ENCODE data around the gene CD93.

CD93 gene

DNA sequence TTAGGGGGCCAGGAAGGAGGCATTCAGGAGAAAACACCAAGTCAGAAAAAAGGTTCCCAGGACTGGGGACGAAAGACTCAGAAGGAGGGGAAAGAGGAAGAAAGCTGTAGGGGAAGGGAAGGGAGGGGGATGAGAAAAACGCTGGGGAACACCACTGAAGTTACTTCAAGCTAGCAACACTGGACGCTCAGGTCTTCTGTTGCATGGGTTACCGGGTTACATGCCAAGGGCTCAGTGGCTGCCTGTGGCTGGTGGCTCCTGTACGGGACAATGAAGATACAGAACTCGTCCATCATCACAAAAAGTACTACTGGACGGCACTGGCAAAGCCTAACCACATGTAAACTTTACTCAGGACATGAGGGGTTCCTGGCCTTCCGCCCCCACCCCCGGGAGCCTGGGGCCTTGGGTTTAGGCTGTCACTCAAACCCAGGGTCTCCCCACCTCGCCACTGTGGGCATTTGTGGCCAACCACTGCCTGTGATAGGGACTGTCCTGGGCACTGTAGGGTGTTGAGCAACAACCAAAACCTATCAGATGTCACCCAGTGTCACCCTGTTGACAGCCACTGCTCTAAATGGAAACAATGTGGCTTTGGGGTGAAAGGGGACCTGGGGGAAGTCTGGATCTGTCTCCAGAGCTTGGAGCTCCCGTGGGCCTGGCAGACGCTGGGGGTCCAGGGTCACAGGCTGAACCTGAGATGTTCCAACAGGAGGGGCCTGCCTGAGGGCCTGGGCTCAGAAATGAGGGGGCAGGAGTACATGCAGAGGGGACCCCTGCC, 40.3 kb upstream of the CD93 start:
- no peaks in the 10 kb centered on the region for H3K4me1 ChIP-seq (ENCODE audit: insufficient read depth, low read length)
- H3K36me3 ChIP-seq (ENCODE audit: insufficient read depth, low read depth, low read length) = no peaks in the 10 kb centered on the region
- no peak overlapping the region for H3K4me3 ChIP-seq (ENCODE audit: low read length)
- H3K27me3 ChIP-seq (ENCODE audit: insufficient read depth, low read length) = no peaks in the 10 kb centered on the region
- H3K27ac ChIP-seq (ENCODE audit: low read length) = no peak overlapping the region
- no peaks in the 10 kb centered on the region for H3K9me3 ChIP-seq (ENCODE audit: insufficient read depth, low read depth, low read length)
- H3K9ac ChIP-seq (ENCODE audit: low read depth, low read length) = no peak overlapping the region

DNA sequence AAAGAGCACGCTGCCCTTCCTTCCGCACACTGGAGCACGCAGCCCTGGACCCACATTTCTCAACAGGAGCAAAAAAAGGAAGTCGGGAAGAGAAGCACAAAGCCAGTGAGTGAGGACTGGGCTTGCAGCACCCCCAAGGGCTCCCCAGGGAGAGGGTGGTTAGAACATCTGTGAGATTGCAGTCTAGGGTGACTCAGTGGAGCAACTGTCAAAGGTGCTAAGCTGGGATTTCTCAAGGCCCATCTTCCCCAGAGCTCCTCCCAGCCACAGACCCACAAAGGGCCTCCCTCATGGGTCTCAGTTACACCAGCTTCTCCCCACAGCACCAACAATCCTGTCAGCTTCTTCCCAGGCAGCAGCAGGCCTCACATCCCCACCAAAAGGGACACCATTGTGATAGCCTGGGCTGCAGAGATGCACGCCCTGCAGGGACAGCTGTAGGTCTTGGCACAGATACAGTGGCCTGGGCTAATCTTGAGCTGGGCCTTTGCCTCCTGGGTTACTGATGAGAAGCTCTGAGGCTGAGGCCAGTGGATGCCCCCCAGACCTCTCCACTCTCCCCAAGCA, 39.6 kb upstream of the CD93 start:
- Histone ChIP-seq H3K36me3 (ENCODE audit: insufficient read depth, low read depth, low read length) (no peaks in the 10 kb centered on the region), H3K9ac (ENCODE audit: low read depth, low read length) (0 out of 2 replicates have a peak overlapping the region, but pooled peaks have one; percentile 7), H3K4me1 (ENCODE audit: insufficient read depth, low read length) (no peaks in the 10 kb centered on the region), H3K4me3 (ENCODE audit: low read length) (no peak overlapping the region), H3K27me3 (ENCODE audit: insufficient read depth, low read length) (no peaks in the 10 kb centered on the region), H3K9me3 (ENCODE audit: insufficient read depth, low read depth, low read length) (no peaks in the 10 kb centered on the region), H3K27ac (ENCODE audit: low read length) (no peak overlapping the region)

DNA sequence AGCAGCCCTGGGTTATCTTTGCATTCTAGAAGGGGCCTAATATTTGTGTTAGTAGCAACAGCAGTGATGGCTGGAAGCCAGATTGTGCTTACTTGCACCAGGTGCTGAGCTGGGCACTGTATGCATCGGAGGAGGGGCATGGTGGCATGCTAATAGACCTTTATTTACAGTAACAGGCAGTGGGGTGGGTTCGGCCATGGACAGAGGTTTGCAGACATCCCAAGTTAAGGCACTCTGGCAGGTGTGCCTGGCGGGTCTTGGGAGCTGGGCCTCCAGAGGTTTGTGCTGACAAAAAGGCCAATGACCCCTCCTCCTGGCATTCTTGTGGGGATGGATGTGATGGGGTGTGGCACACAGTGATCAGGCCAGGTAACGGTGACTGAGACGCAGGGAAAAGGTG, 39.0 kb upstream of the CD93 start:
- Histone ChIP-seq H3K4me1 (ENCODE audit: insufficient read depth, low read length) (no peaks in the 10 kb centered on the region), H3K9me3 (ENCODE audit: insufficient read depth, low read depth, low read length) (no peaks in the 10 kb centered on the region), H3K36me3 (ENCODE audit: insufficient read depth, low read depth, low read length) (no peaks in the 10 kb centered on the region), H3K4me3 (ENCODE audit: low read length) (no peak overlapping the region), H3K9ac (ENCODE audit: low read depth, low read length) (no peak overlapping the region), H3K27ac (ENCODE audit: low read length) (no peak overlapping the region), H3K27me3 (ENCODE audit: insufficient read depth, low read length) (no peaks in the 10 kb centered on the region)

DNA sequence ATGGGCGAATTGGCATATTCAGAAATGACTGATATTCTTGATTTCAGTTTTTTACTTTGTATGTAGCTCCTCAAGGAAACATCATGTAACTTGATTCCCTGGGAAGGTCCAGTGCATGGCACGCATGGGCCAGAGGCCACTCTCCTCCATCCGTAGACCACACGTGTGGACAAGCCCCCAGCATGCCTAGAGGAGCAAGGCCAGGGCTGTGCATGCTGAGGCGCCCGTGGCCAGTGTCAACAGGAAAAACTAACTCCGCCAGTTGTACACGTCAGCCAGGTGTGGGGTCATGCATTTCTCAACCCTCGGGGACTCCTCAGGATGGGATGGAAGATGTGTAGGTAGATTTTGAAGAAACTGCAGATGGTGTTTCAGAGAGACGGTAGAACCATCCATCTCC, 37.8 kb upstream of the CD93 start:
- Histone ChIP-seq H3K36me3 (ENCODE audit: insufficient read depth, low read depth, low read length) (no peaks in the 10 kb centered on the region), H3K4me3 (ENCODE audit: low read length) (no peak overlapping the region), H3K4me1 (ENCODE audit: insufficient read depth, low read length) (no peaks in the 10 kb centered on the region), H3K9ac (ENCODE audit: low read depth, low read length) (no peak overlapping the region), H3K9me3 (ENCODE audit: insufficient read depth, low read depth, low read length) (no peaks in the 10 kb centered on the region), H3K27ac (ENCODE audit: low read length) (no peak overlapping the region), H3K27me3 (ENCODE audit: insufficient read depth, low read length) (no peaks in the 10 kb centered on the region)

DNA sequence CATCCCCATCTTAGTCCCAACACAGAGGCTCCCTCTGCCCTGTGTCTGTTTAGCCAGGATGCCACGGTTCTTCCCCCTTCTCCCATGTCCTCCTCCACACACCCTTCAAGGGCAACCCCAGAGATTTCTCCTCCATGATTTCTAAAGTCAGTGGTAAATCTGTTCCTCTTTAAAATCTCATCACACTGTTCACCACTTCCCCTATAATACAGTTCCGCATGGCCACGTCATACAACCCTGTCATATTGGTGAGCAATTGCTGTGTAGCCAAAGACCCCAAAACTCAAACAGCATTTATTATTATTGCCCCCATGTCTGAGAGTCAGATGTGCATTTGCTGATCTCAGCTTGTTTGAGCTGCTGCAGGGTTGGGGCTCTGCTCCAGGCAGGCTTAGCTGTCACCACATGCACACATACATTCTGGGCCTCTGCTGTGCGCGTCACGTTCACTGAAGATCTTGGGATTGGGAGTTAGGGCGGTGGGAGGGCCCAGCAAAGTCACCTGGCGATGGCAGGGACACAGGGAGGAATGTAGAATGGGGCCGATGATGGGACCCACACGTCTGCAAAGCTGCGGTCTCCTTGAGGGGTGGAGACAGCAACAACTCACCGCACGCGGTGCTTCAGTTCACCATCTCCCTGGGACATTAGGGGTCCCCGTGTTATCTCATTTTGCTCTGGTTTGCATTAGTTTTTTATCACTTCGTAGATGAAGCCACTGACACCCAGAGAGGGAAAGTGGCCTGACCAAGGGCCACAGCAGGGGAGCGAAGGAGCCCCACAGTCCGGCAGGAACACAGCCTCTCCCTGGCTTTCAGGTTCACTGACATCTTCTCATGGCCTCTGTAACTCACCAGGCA, 36.9 kb upstream of the CD93 start:
- H3K4me3 ChIP-seq (ENCODE audit: low read length) = no peak overlapping the region
- H3K36me3 ChIP-seq (ENCODE audit: insufficient read depth, low read depth, low read length) = no peaks in the 10 kb centered on the region
- H3K9me3 ChIP-seq (ENCODE audit: insufficient read depth, low read depth, low read length) = no peaks in the 10 kb centered on the region
- no peak overlapping the region for H3K27ac ChIP-seq (ENCODE audit: low read length)
- no peaks in the 10 kb centered on the region for H3K27me3 ChIP-seq (ENCODE audit: insufficient read depth, low read length)
- H3K9ac ChIP-seq (ENCODE audit: low read depth, low read length) = no peak overlapping the region
- H3K4me1 ChIP-seq (ENCODE audit: insufficient read depth, low read length) = no peaks in the 10 kb centered on the region

DNA sequence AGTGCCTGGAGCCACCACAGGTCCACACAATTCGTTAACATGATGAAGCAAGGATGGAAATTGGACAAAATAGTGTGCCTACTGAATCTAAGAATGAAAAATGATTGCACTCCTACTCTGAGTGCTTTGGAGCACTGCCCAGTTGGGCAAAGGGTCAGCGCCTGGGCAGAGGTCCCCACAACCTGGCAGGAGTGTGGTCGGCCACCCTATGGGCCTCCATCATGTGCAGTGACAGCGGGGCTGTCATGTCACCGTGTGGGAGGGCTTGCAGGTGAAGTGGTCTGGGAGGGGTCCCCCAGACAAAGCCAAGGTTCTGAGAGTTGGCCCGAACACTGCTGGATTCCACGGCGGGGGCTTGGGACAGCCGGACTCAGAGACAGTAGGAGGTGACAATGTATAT, 36.2 kb upstream of the CD93 start:
- Histone ChIP-seq H3K27me3 (ENCODE audit: insufficient read depth, low read length) (no peaks in the 10 kb centered on the region), H3K36me3 (ENCODE audit: insufficient read depth, low read depth, low read length) (no peaks in the 10 kb centered on the region), H3K9me3 (ENCODE audit: insufficient read depth, low read depth, low read length) (no peaks in the 10 kb centered on the region), H3K4me3 (ENCODE audit: low read length) (no peak overlapping the region), H3K27ac (ENCODE audit: low read length) (no peak overlapping the region), H3K9ac (ENCODE audit: low read depth, low read length) (no peak overlapping the region), H3K4me1 (ENCODE audit: insufficient read depth, low read length) (no peaks in the 10 kb centered on the region)

DNA sequence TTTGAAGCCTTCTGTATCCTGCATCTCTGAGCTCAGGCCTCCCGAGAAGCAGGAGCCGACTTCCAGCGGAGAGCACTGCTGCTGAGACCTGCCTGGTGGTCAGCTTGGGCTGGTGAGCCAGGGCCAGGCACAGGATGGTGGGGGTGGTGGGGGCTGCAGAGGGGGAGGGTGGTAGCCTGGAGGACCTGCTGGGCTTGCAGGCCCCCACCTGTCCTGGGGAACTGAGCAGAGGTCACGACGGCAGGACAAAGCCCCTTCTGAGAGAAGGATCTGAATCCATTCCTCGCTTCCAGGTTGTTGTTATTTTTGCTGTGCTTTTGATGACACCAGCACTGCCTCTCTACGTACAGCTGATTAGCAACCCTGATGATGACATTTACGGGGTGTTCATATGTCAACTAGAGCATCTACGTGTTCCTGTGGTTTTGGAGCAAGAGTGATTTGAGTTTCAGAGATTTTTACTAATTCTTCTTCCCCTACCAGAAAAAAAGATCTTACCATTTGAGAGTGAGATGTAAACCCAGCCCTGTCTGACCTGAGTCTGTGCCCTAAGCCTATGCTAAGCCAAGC, 35.7 kb upstream of the CD93 start:
- H3K27ac ChIP-seq (ENCODE audit: low read length) = no peak overlapping the region
- H3K9me3 ChIP-seq (ENCODE audit: insufficient read depth, low read depth, low read length) = no peaks in the 10 kb centered on the region
- no peaks in the 10 kb centered on the region for H3K4me1 ChIP-seq (ENCODE audit: insufficient read depth, low read length)
- no peaks in the 10 kb centered on the region for H3K36me3 ChIP-seq (ENCODE audit: insufficient read depth, low read depth, low read length)
- H3K27me3 ChIP-seq (ENCODE audit: insufficient read depth, low read length) = no peaks in the 10 kb centered on the region
- H3K4me3 ChIP-seq (ENCODE audit: low read length) = no peak overlapping the region
- H3K9ac ChIP-seq (ENCODE audit: low read depth, low read length) = no peak overlapping the region

DNA sequence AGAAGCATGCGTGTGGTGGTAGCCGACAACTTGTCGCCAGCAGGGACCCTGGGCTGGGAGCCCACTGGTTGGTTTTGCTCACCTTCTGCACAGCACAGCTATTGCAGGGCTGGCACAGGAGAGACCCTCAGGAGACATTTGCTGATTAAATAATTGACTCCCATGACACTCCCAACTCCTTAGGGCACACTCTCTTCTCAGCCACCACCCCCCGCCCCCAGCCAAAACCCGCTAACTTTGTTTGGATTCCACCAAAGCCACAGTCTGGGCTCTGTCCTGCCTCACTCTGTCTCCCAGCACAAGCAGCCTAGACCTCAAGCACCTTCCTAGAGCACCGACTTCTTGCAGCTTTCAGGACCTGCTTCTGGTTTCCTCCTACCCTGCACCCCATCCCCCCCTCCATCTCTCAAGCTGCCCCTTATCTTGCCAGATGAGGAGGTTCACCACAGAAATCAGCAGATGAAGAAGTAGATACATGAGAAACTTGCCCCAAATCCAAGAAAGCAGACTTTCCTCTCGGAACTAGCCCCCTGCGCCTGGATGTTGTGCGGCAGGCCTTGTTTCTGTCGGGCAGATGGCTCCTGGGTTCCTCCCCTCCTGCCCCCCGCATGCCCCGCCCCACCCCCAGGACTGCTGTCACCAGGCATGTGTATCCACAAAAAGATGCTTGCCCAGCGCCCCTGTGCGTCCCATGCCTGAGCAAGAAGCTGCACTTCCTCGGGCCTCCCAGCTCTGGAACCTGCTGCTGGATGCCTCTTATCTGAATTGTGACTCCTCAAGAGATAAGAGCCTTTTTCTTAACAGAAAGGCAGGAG, 35.0 kb upstream of the CD93 start:
- Histone ChIP-seq H3K9me3 (ENCODE audit: insufficient read depth, low read depth, low read length) (no peaks in the 10 kb centered on the region), H3K27ac (ENCODE audit: low read length) (no peak overlapping the region), H3K36me3 (ENCODE audit: insufficient read depth, low read depth, low read length) (no peaks in the 10 kb centered on the region), H3K4me1 (ENCODE audit: insufficient read depth, low read length) (no peaks in the 10 kb centered on the region), H3K27me3 (ENCODE audit: insufficient read depth, low read length) (no peaks in the 10 kb centered on the region), H3K4me3 (ENCODE audit: low read length) (no peak overlapping the region), H3K9ac (ENCODE audit: low read depth, low read length) (no peak overlapping the region)

DNA sequence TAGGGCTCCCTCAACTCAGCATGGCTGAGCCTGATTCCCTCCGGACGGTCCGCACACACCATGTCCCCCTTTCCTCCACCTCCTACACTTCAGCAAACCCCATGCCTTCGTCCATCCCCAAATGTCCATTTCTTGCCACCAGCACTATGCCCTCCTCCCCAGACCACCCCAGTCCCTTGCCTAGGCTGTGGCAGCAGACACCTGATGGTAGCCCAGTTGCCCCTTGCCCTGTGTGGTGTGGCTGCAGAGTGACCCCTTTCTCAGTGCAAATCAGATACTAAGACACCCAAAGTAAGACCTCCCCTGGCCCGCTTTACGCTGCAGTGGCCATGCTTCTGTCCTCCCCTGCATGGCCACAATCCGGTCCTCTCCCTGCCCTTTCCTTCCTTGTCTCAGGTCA, 34.1 kb upstream of the CD93 start:
- no peak overlapping the region for H3K4me3 ChIP-seq (ENCODE audit: low read length)
- no peaks in the 10 kb centered on the region for H3K27me3 ChIP-seq (ENCODE audit: insufficient read depth, low read length)
- no peaks in the 10 kb centered on the region for H3K9me3 ChIP-seq (ENCODE audit: insufficient read depth, low read depth, low read length)
- H3K36me3 ChIP-seq (ENCODE audit: insufficient read depth, low read depth, low read length) = no peaks in the 10 kb centered on the region
- no peak overlapping the region for H3K9ac ChIP-seq (ENCODE audit: low read depth, low read length)
- no peaks in the 10 kb centered on the region for H3K4me1 ChIP-seq (ENCODE audit: insufficient read depth, low read length)
- H3K27ac ChIP-seq (ENCODE audit: low read length) = no peak overlapping the region

DNA sequence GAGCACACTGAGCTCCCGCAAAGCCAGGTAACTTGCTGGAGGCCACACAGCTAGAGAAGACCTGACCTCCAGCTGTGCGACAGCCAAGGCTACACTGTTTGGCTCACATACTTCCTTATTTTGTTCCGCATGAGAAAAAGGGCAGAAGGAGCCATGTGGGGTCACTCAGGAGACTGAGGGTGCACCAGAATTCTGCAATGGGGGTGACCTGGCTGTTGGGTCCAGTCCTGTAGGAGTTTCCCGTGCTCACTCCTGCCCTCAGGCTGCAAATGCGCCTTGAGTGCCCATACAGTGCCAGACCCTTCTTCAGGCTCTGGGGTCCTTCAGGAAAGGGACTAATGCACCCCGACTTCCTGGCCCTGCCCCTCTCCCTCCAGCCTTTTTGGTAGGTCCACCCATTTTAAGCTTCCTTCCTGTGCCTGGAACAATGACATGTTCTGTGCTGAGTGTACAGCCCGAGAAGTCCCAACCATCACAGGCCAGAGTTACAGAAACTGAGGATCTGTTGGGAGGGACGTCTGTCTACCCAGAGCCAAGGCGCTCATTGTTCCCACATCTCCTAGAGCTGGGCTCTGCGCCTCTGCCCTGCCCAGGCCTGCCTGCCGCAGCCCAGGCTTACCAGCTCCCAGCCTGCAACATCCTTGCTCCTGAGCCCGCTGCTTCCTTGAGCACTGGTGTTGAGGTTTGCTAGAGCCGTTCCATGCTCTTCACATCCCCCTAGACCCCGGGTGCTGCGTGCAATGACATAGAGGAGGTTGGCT, 33.5 kb upstream of the CD93 start:
- Histone ChIP-seq H3K27me3 (ENCODE audit: insufficient read depth, low read length) (no peaks in the 10 kb centered on the region), H3K9me3 (ENCODE audit: insufficient read depth, low read depth, low read length) (no peaks in the 10 kb centered on the region), H3K27ac (ENCODE audit: low read length) (no peak overlapping the region), H3K36me3 (ENCODE audit: insufficient read depth, low read depth, low read length) (no peaks in the 10 kb centered on the region), H3K4me1 (ENCODE audit: insufficient read depth, low read length) (no peaks in the 10 kb centered on the region), H3K9ac (ENCODE audit: low read depth, low read length) (no peak overlapping the region), H3K4me3 (ENCODE audit: low read length) (no peak overlapping the region)

All from iPS-20b (cell line).